Esophagus squamous epithelium (tissue), 5 donors: ENCODE measurements around the gene STMN3. TPM values are rescaled to one million over a fixed set of nuclear protein-coding genes. Genes with fewer than 3 reads are reported as not detected.

Source experiments
- DNase-seq: peaks from one replicate; lab custom pipeline; 2025; lab: John Stamatoyannopoulos, UW
- H3K27ac ChIP-seq, 4 donors: fragments of 200-600 bp; sonication (generic); one replicate each; pipeline ENCODE4 v1.5.1; 2016 to 2019; ENCODE audit warnings: mild to moderate bottlenecking in 1 of 4
- H3K27me3 ChIP-seq, 4 donors: fragments of 200-600 bp; sonication (generic); 1 replicate in 3 of 4; 2 replicates in 1 of 4; pipeline versions ENCODE4 v1.5.1 to v1.6.0; 2017 to 2021; ENCODE audit warnings: antibody characterized with exemption in 1 of 4
- H3K36me3 ChIP-seq, 3 donors: fragments of 200-600 bp; sonication (generic); one replicate each; pipeline ENCODE4 v1.5.1; 2016 to 2019
- H3K4me1 ChIP-seq, 3 donors: fragments of 200-600 bp; sonication (generic); one replicate each; pipeline ENCODE4 v1.5.1; 2017 to 2019
- H3K4me3 ChIP-seq, 4 donors: fragments of 200-600 bp; sonication (generic); 1 replicate in 3 of 4; 2 replicates in 1 of 4; pipeline ENCODE4 v1.5.1; 2016 to 2019; ENCODE audit warnings: mild to moderate bottlenecking in 2 of 4, moderate library complexity in 1 of 4
- H3K9me3 ChIP-seq, 3 donors: fragments of 200-600 bp; sonication (generic); one replicate each; pipeline ENCODE4 v1.5.1; 2016 to 2019
- POLR2A ChIP-seq, 4 donors: fragments of 450-650 bp; IDR thresholded peaks; one replicate each; pipeline ENCODE4 v1.6.1; 2017; ENCODE audit warnings: antibody characterized with exemption in 4 of 4, mild to moderate bottlenecking in 4 of 4, moderate library complexity in 3 of 4
- WGBS, 2 donors: methylation state at CpG; one replicate each; pipeline ENCODE4 v1.1.5; 2018; 5-methylcytosine and 5-hydroxymethylcytosine counted together
- intact Hi-C: fragments of 100-400 bp; cut with DNase I; formaldehyde crosslinking; loops from one replicate; pipeline ENCODE4 v1.15.0; 2022
- small RNA-seq, 4 donors: library from RNA; depleted of rRNA; stranded (forward); fragments of <200 nt; gene quantifications; one replicate each; pipeline ENCODE3, GENCODE V24; 2016
- total RNA-seq, 4 donors: library from RNA; depleted of rRNA; stranded (reverse); fragments of >200 nt; gene quantifications; one replicate each; pipeline ENCODE4 v1.1.0, GENCODE V29; 2016
- TF ChIP-seq, protein P1 (sequence below), 6 experiments: fragments of 450-650 bp in 4 of 6; fragments of 200-600 bp in 2 of 6; sonication (generic) in 2 of 6; IDR thresholded peaks; one replicate each; pipeline ENCODE4 v1.5.1; 2016 to 2019; ENCODE audit warnings: antibody characterized with exemption in 6 of 6, mild to moderate bottlenecking in 4 of 6, moderate library complexity in 4 of 6
- donor health status: DM: yes; HTN: yes; CAD: no.

Gene STMN3
- total RNA-seq, 4 donors from 2014 or later = 1.9 to 8.4 (median 4.5) TPM

DNA sequence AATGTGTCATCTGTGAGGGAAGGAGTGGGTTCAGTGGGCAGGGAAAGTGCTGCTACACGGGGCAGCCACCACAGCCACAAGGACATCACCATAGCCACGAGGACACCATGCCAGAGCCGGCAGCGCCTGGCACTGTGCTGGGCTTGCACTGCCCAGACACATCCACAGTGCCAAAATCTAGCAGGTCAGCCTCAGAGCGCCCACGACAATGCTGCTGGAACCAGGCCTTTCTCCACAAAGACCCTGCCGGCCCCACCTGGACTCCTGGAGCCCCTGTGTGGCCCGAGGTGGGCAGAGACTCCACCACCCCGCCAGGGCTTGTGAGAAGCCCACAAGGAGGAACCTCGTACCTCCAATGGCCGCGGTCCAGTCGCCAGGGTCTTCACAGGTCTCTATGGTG lies 60.6 kb downstream of the STMN3 start:
- Histone ChIP-seq H3K9me3 (no peaks in the 10 kb centered on the region), H3K4me3 (no peak overlapping the region), H3K27ac (no peak overlapping the region), H3K4me1 (peaks cover 0 to 6% (median 0%) of the 10 kb centered on the region in 3 donors), H3K36me3 (peaks cover 19 to 99% (median 28%) of the 10 kb centered on the region in 3 donors), H3K27me3 (no peaks in the 10 kb centered on the region)
- 94% methylated on average over 11 of the region's 13 CpGs; no CpG with 5 or more reads in 1 of the 2 donors for WGBS, 2 donors
- TF ChIP-seq POLR2A (IDR thresholded peaks at IDR 0.05) = no peak
- TF ChIP-seq, protein P1, sequence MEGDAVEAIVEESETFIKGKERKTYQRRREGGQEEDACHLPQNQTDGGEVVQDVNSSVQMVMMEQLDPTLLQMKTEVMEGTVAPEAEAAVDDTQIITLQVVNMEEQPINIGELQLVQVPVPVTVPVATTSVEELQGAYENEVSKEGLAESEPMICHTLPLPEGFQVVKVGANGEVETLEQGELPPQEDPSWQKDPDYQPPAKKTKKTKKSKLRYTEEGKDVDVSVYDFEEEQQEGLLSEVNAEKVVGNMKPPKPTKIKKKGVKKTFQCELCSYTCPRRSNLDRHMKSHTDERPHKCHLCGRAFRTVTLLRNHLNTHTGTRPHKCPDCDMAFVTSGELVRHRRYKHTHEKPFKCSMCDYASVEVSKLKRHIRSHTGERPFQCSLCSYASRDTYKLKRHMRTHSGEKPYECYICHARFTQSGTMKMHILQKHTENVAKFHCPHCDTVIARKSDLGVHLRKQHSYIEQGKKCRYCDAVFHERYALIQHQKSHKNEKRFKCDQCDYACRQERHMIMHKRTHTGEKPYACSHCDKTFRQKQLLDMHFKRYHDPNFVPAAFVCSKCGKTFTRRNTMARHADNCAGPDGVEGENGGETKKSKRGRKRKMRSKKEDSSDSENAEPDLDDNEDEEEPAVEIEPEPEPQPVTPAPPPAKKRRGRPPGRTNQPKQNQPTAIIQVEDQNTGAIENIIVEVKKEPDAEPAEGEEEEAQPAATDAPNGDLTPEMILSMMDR (IDR thresholded peaks at IDR 0.05) = no peak
- intact Hi-C loops = no loop called here
- no peak for DNase-seq

DNA sequence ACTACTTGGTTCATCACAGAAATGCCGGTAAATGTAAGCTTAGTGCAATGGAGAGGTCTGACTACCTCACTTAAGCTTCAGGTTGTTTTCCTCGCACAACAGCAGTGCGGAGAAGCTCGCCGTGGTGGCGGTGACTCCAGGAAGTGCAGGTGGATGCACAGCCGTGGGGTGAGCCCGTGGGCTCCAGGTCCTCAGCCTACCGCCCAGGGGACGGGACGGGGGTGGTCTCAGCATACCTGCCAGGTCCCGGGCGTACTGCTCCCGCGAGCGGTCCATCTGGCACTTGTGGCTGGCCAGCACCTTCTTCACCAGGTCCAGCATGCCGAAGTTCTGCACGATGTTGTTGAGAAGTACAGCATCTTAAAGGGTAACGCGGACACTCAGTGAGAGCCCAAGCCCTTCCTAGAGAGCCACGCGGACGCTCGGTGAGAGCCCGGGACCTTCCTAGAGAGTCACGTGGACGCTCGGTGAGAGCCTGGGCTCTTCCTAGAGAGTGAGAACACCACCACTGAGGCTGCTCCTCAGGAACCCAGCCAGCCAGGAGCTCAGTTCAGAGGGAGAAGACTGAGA lies 61.4 kb downstream of the STMN3 start:
- DNase-seq = no peak
- Histone ChIP-seq H3K27ac (no peak overlapping the region), H3K4me1 (peaks cover 0 to 6% (median 0%) of the 10 kb centered on the region in 3 donors), H3K4me3 (no peak overlapping the region), H3K27me3 (no peaks in the 10 kb centered on the region), H3K36me3 (peaks cover 19 to 93% (median 28%) of the 10 kb centered on the region in 3 donors), H3K9me3 (no peaks in the 10 kb centered on the region)
- TF ChIP-seq, protein P1 (IDR thresholded peaks at IDR 0.05) = no peak
- no peak for TF ChIP-seq POLR2A (IDR thresholded peaks at IDR 0.05)
- 92 to 94% methylated on average over 9 to 13 of the region's 28 CpGs for WGBS, 2 donors
- intact Hi-C loops = no loop called here

DNA sequence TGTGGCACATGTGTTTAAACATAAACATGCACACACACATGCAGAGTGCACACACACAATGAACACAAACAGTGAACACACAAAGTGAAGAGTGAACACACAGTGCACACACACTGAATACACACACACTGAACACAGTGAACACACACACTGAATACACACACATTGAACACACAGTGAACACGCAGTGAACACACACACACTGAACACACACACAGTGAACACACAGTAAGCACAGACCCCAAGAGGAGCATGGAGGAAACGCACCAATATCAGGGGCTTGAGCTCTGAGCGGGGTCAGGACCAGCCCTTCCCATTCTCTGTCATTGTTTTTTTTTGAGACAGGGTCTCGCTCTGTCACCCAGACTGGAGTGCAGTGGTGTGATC lies 62.1 kb downstream of the STMN3 start:
- H3K9me3 ChIP-seq = no peaks in the 10 kb centered on the region
- H3K4me1 ChIP-seq = peaks cover 0 to 6% (median 0%) of the 10 kb centered on the region in 3 donors
- WGBS, 2 donors = 96% methylated on average over 4 of the region's 4 CpGs
- no peak overlapping the region for H3K27ac ChIP-seq
- peaks cover 15 to 86% (median 28%) of the 10 kb centered on the region in 3 donors for H3K36me3 ChIP-seq
- DNase-seq = no peak
- H3K27me3 ChIP-seq = no peaks in the 10 kb centered on the region
- TF ChIP-seq, protein P1 (IDR thresholded peaks at IDR 0.05) = no peak
- no peak for TF ChIP-seq POLR2A (IDR thresholded peaks at IDR 0.05)
- intact Hi-C loops = no loop called here
- H3K4me3 ChIP-seq = no peak overlapping the region

DNA sequence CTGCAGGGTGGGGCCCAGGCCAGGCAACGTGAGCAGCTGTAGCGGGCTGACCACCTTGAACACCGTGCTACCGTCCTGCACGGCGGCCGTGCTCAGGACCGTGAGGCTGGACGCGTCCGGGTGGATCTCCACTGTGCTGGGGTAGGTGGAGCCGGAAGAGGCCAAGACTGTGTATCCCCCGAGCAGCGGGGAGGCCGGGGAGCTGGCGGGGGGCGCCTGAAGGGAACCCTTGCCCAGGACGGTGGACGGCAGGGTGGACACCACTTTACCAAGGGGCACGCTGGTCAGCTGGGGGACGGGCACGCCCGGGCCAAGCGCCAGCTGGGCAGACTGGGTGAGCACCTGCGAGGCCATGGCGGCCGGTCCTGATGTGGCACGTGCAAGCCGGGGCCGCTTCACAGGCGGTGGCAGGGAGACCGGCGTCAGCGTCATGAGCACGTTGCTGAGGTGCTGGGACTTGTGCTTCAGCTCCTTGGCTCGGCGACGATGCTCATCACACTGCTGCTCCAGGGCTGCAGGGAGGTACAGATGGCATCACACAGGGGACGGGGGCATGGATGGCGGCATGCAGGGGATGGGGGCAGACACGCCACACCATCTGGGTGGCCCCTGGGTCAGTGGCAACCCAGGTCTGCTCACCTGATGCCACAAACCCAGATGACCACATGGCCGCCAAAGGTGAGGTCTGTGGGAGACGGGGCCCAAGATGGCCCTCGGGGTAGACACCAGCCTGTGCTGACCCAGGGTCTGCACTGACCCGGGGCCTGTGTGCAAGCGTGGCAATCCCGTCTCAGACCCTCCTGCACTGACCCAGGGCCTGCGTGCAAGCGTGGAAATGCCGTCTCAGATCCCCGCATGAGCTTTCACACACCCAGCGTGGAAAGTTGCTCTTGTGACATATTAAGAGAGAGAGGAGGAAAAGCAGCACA lies 62.7 kb downstream of the STMN3 start:
- TF ChIP-seq, protein P1 (IDR thresholded peaks at IDR 0.05) = no peak
- no peak for TF ChIP-seq POLR2A (IDR thresholded peaks at IDR 0.05)
- intact Hi-C loops = no loop called here
- peaks cover 0 to 6% (median 0%) of the 10 kb centered on the region in 3 donors for H3K4me1 ChIP-seq
- H3K36me3 ChIP-seq = peaks cover 11 to 79% (median 28%) of the 10 kb centered on the region in 3 donors
- no peak overlapping the region for H3K4me3 ChIP-seq
- 82 to 86% methylated on average over 12 to 13 of the region's 52 CpGs for WGBS, 2 donors
- H3K9me3 ChIP-seq = no peaks in the 10 kb centered on the region
- no peak for DNase-seq
- H3K27me3 ChIP-seq = no peaks in the 10 kb centered on the region
- H3K27ac ChIP-seq = no peak overlapping the region

Small RNAs within 50 kb of the gene (small RNA-seq; reads per million reads assigned to genes)
- gene TNFRSF6B = 0 reads per million in 4 donors

Other genes starting within 250 kb of the STMN3 start
- gene KCNQ2, start 180.8 kb downstream of the STMN3 start, total RNA-seq = not detected
- gene EEF1A2, start 154.3 kb downstream of the STMN3 start, total RNA-seq = 1 to 10 TPM in 3 of 4 donors, under 1 TPM in 1; 0.44 to 3.1 (median 1.9) TPM
- gene PPDPF, start 132.7 kb downstream of the STMN3 start, total RNA-seq = 100 to 1,000 TPM; 142 to 613 (median 338) TPM
- 100 to 1,000 TPM in 1 of 4 donors, 10 to 100 TPM in 3; 40.8 to 133 (median 49.7) TPM for gene PTK6, start 116.0 kb downstream of the STMN3 start, total RNA-seq
- not detected for gene SRMS, start 105.7 kb downstream of the STMN3 start, total RNA-seq
- gene FNDC11, start 99.3 kb downstream of the STMN3 start, total RNA-seq = under 1 TPM in 1 of 4 donors, not detected in 3; under 0.01 TPM
- 10 to 100 TPM; 23.7 to 37.6 (median 31.2) TPM for gene HELZ2, start 79.2 kb downstream of the STMN3 start, total RNA-seq
- 10 to 100 TPM in 3 of 4 donors, 1 to 10 TPM in 1; 7.2 to 12.0 (median 11.0) TPM for gene GMEB2, start 26.3 kb downstream of the STMN3 start, total RNA-seq
- 10 to 100 TPM in 2 of 4 donors, 1 to 10 TPM in 2; 6.4 to 22.7 (median 12.8) TPM for gene RTEL1, start 4.9 kb upstream of the STMN3 start, total RNA-seq
- 10 to 100 TPM in 3 of 4 donors, 1 to 10 TPM in 1; 2.5 to 15.2 (median 10.6) TPM for gene TNFRSF6B, start 43.2 kb upstream of the STMN3 start, total RNA-seq
- gene ARFRP1, start 54.6 kb upstream of the STMN3 start, total RNA-seq = 10 to 100 TPM; 30.4 to 45.5 (median 37.0) TPM
- gene ZGPAT, start 54.6 kb upstream of the STMN3 start, total RNA-seq = 10 to 100 TPM; 25.4 to 31.9 (median 28.3) TPM
- 10 to 100 TPM; 10.9 to 22.3 (median 14.4) TPM for gene LIME1, start 83.2 kb upstream of the STMN3 start, total RNA-seq
- 10 to 100 TPM; 37.0 to 55.5 (median 50.2) TPM for gene SLC2A4RG, start 86.4 kb upstream of the STMN3 start, total RNA-seq
- 1 to 10 TPM in 3 of 4 donors, under 1 TPM in 1; 0.79 to 4.2 (median 2.0) TPM for gene ZBTB46, start 177.8 kb upstream of the STMN3 start, total RNA-seq
- not detected for gene ABHD16B, start 208.1 kb upstream of the STMN3 start, total RNA-seq
- gene TPD52L2, start 211.8 kb upstream of the STMN3 start, total RNA-seq = 100 to 1,000 TPM in 3 of 4 donors, 10 to 100 TPM in 1; 97.1 to 124 (median 116) TPM
- gene DNAJC5, start 241.7 kb upstream of the STMN3 start, total RNA-seq = 10 to 100 TPM; 58.7 to 89.5 (median 75.4) TPM